Heart left ventricle (tissue), 16 donors: ENCODE results near the gene LRP1. TPM values are rescaled to one million over a fixed set of nuclear protein-coding genes. Genes with fewer than 3 reads are reported as not detected.

Source experiments
- ATAC-seq, 4 donors: fragments of 200-7000 bp; cut with Tn5 transposase; one replicate each; pipeline ENCODE4 v1.9.1; 2020 to 2022; ENCODE audit warnings: moderate library complexity in 4 of 4, mild to moderate bottlenecking in 3 of 4, moderate number of reproducible peaks in 1 of 4
- DNase-seq, 5 donors: peaks; one replicate each; pipeline ENCODE4 v3.0.0-alpha.2; 2020
- H3K27ac ChIP-seq, 12 donors: fragments of 200-600 bp; sonication (generic) in 4 of 12; one replicate each; pipeline versions ENCODE4 v1.5.0 to v1.8.0; 2016 to 2022; ENCODE audit warnings: mild to moderate bottlenecking in 2 of 12
- H3K27me3 ChIP-seq, 9 donors: fragments of 200-600 bp; sonication (generic) in 2 of 9; one replicate each; pipeline versions ENCODE4 v1.5.1 to v1.8.0; 2016 to 2022; ENCODE audit warnings: mild to moderate bottlenecking in 3 of 9
- H3K36me3 ChIP-seq, 9 donors: fragments of 200-600 bp; sonication (generic) in 2 of 9; one replicate each; pipeline versions ENCODE4 v1.5.0 to v1.8.0; 2018 to 2022; ENCODE audit warnings: mild to moderate bottlenecking in 2 of 9
- H3K4me1 ChIP-seq, 12 donors: fragments of 200-600 bp; sonication (generic) in 4 of 12; one replicate each; pipeline versions ENCODE4 v1.5.0 to v1.8.0; 2016 to 2022; ENCODE audit warnings: mild to moderate bottlenecking in 3 of 12
- H3K4me3 ChIP-seq, 12 donors: fragments of 200-600 bp; sonication (generic) in 4 of 12; one replicate each; pipeline versions ENCODE4 v1.5.0 to v1.8.0; 2017 to 2022; ENCODE audit warnings: mild to moderate bottlenecking in 9 of 12, moderate library complexity in 4 of 12
- H3K9me3 ChIP-seq, 12 donors: fragments of 200-600 bp; sonication (generic) in 4 of 12; one replicate each; pipeline versions ENCODE4 v1.5.0 to v1.8.0; 2016 to 2022; ENCODE audit warnings: mild to moderate bottlenecking in 1 of 12
- POLR2A ChIP-seq, 2 donors: fragments of 450-650 bp; IDR thresholded peaks; one replicate each; pipeline ENCODE4 v1.6.1; 2017; ENCODE audit warnings: antibody characterized with exemption in 2 of 2, mild to moderate bottlenecking in 2 of 2, moderate library complexity in 2 of 2
- WGBS, 4 donors: extraction: QIAGEN DNeasy Blood & Tissue Kit in 2 of 4; methylation state at CpG; one replicate each; pipeline versions ENCODE4 v1.1.5 to v1.1.7; 2013 to 2018; 5-methylcytosine and 5-hydroxymethylcytosine counted together
- intact Hi-C, 10 donors: fragments of 100-400 bp; cut with DNase I; formaldehyde crosslinking; loops; one replicate each; pipeline versions ENCODE4 v1.11.1 to v1.14.2; 2022
- polyA plus RNA-seq, 2 donors: library from polyadenylated mRNA; stranded (reverse); fragments of 200-250 nt; gene quantifications; one replicate each; pipeline ENCODE4 v1.2.3, GENCODE V29; 2013
- total RNA-seq, 9 donors: library from RNA; depleted of rRNA in 2 of 9; stranded (reverse); fragments of >200 nt in 2 of 9; fragmentation: NEBNext Ultra II Directional in 3 of 9; extraction: Animal tissue kit (Norgen Biotek cat#: 25700) in 3 of 9; gene quantifications; one replicate each; pipeline versions ENCODE4 v1.1.0 to v1.2.4, GENCODE V29; 2016 to 2023
- TF ChIP-seq, protein P1 (sequence below), 12 donors: fragments of 200-600 bp; sonication (generic) in 4 of 12; IDR thresholded peaks; one replicate each; pipeline versions ENCODE4 v1.5.0 to v1.8.0; 2018 to 2022; ENCODE audit warnings: antibody characterized with exemption in 12 of 12, mild to moderate bottlenecking in 5 of 12
- donor health status: ischemic (EF 13 %, LVEDD 7.1; RV severe dilation, severe dysfunction).
- donor health status: healthy with polysubstance abuse.
- donor health status: DM: no; HTN: yes; CAD: no.
- donor health status: DM: no; HTN: no; CAD: no.
- donor health status: ischemic (EF 25% LVEDD 6.9; RV normal size, moderate dysfunction).
- donor health status: ischemic (EF 25% LVEDD 5.7; RV mildly dilated, moderate dysfunction).
- donor health status: healthy.
- donor health status: DM: yes; HTN: yes; CAD: no.
- donor health status: ischemic (EF 35%, LVEDD 5.7; RV mildly dilated, moderate dysfunction).
- donor health status: nonischemic (EF 11% LVEDD 7.7; RV severe dilation, severe dysfunction).
- donor health status: DM: yes; HTN: yes; CAD: no.
- donor health status: PGD.
- donor health status: ischemic (EF 29% LVEDD 5.4; RV normal size, mild dysfunction).
- donor health status: nonischemic (EF 23%, LVEDD 6.1; RV moderate dilation, normal function).

The LRP1 gene
- total and polyA plus RNA-seq, 11 donors, result 23.0 to 316 (median 69.0) TPM

DNA sequence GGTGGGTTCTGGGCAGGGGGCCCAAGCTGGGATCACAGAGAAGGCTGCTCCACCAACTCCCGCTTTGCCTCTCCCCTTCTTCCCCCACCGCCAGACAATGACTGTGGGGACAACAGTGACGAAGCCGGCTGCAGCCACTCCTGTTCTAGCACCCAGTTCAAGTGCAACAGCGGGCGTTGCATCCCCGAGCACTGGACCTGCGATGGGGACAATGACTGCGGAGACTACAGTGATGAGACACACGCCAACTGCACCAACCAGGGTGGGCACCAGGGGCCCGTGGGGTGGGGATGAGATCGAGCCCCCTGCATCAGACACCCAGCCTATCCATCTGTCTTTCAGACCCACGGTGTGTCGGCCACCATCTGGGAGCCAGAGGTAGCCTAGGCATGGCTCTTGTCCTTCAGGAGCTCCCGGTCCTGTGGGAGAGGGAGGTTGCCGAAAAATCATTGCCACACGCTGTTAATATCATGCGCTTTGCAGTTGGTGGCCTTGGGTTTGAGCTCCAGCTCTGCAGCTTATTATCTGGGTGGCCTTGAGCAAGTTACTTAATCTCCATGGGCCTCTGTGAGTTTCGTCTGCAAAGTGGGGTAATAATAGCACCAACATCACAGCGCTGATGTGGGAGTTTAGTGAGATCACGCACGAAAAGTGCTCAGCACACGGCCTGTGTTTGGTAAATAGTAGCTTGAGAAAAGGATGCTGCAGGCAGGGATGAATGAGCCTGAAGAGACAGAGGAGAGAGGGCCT is 40.9 kb downstream of the LRP1 start:
- Histone ChIP-seq H3K36me3 (peaks cover 0 to 95% (median 80%) of the 10 kb centered on the region in 9 donors), H3K27ac (no peak overlapping the region), H3K4me3 (no peak overlapping the region), H3K9me3 (no peaks in the 10 kb centered on the region), H3K27me3 (no peaks in the 10 kb centered on the region), H3K4me1 (no peaks in the 10 kb centered on the region)
- ATAC-seq (no peak), DNase-seq (no peak)
- intact Hi-C loops, result no loop called here
- TF ChIP-seq, protein P1, sequence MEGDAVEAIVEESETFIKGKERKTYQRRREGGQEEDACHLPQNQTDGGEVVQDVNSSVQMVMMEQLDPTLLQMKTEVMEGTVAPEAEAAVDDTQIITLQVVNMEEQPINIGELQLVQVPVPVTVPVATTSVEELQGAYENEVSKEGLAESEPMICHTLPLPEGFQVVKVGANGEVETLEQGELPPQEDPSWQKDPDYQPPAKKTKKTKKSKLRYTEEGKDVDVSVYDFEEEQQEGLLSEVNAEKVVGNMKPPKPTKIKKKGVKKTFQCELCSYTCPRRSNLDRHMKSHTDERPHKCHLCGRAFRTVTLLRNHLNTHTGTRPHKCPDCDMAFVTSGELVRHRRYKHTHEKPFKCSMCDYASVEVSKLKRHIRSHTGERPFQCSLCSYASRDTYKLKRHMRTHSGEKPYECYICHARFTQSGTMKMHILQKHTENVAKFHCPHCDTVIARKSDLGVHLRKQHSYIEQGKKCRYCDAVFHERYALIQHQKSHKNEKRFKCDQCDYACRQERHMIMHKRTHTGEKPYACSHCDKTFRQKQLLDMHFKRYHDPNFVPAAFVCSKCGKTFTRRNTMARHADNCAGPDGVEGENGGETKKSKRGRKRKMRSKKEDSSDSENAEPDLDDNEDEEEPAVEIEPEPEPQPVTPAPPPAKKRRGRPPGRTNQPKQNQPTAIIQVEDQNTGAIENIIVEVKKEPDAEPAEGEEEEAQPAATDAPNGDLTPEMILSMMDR (IDR thresholded peaks at IDR 0.05), result no peak
- no peak for TF ChIP-seq POLR2A (IDR thresholded peaks at IDR 0.05)
- 91 to 92% (median 91%) methylated on average over 16 to 23 of the region's 23 CpGs for WGBS, 4 donors

DNA sequence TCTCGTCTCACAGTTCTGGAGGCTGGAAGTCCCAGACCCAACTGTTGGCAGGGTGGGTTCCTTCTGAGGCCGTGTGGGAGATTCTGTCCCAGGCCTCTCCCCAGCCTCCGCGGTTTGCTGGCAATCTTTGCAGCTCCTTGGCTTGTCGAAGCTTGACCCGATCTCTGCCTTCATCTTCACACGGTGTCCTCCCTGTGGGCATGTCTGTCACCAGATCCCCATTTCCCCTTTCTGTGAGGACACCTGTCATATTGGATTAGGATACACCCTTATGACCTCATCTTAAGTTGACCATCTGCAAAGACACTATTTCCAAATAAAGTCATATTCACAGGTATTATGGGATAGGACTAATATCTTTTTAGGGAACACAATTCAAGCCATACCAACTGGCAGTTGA is 41.7 kb downstream of the LRP1 start:
- DNase-seq (no peak), ATAC-seq (no peak)
- TF ChIP-seq, protein P1 (IDR thresholded peaks at IDR 0.05), result no peak
- TF ChIP-seq POLR2A (IDR thresholded peaks at IDR 0.05), result no peak
- H3K27me3 ChIP-seq, result no peaks in the 10 kb centered on the region
- intact Hi-C loops, result loop anchor here in 2 of 10 donors (5.0 to 10.0 kb wide), 2 partner anchors 103 to 105 kb away; no protein-coding TSS in a partner anchor
- no peak overlapping the region for H3K27ac ChIP-seq
- H3K36me3 ChIP-seq, result peaks cover 0 to 93% (median 77%) of the 10 kb centered on the region in 9 donors
- H3K4me1 ChIP-seq, result peaks cover 0 to 6% (median 0%) of the 10 kb centered on the region in 12 donors
- WGBS, 4 donors, result 66 to 76% (median 75%) methylated on average over 7 of the region's 7 CpGs
- H3K9me3 ChIP-seq, result no peaks in the 10 kb centered on the region
- no peak overlapping the region for H3K4me3 ChIP-seq

DNA sequence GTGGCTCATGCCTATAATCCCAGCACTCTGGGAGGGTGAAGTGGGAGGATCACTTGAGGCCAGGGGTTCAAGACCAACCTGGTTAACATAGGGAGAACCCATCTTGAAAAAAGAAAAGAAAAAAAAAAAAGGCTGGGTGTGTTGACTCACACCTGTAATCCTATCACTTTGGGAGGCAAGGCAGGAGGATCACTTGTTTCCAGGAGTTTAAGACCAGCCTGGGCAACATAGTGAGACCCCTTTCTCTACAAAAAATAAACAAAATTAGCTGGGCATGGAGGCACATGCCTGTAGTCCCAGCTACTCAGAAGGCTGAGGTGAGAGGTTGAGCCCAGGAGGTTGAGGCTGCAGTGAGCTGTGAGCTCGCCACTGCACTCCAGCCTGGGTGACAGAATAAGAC is 42.1 kb downstream of the LRP1 start:
- Histone ChIP-seq H3K27me3 (no peaks in the 10 kb centered on the region), H3K4me3 (no peak overlapping the region), H3K36me3 (peaks cover 0 to 93% (median 77%) of the 10 kb centered on the region in 9 donors), H3K4me1 (peaks cover 0 to 10% (median 1%) of the 10 kb centered on the region in 12 donors), H3K27ac (no peak overlapping the region), H3K9me3 (no peaks in the 10 kb centered on the region)
- TF ChIP-seq, protein P1 (IDR thresholded peaks at IDR 0.05), result no peak
- TF ChIP-seq POLR2A (IDR thresholded peaks at IDR 0.05), result no peak
- DNase-seq, result no peak
- 81 to 97% (median 93%) methylated on average over 1 of the region's 1 CpG for WGBS, 4 donors
- intact Hi-C loops, result loop anchor here in 2 of 10 donors (5.0 to 10.0 kb wide), 2 partner anchors 103 to 106 kb away; no protein-coding TSS in a partner anchor
- ATAC-seq, result no peak

DNA sequence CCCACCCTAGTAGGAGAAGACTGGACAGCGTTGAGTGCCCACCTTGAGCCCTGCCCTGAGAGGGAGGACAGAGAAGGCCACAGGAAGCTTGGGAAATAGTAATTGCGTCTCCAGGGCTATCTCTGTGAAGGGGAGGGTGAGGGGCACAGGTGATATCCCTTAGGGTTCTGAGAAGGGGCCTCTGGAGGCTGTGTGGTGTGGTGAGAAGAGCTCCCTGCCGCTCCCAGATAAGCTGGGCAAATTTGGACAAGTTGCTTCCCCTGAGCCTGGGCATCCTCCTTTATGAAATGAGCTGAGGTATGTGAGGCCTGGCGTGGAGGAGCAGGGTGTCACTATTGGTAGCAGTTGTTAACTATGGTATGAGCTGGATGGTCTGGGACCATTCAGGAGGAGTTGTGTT is 42.6 kb downstream of the LRP1 start:
- Histone ChIP-seq H3K27me3 (no peaks in the 10 kb centered on the region), H3K36me3 (peaks cover 0 to 93% (median 72%) of the 10 kb centered on the region in 9 donors), H3K4me3 (no peak overlapping the region), H3K27ac (peak overlapping the region in 1 of 12 donors; percentile 13), H3K9me3 (no peaks in the 10 kb centered on the region), H3K4me1 (peaks cover 0 to 15% (median 1%) of the 10 kb centered on the region in 12 donors)
- ATAC-seq, result no peak
- 83 to 90% (median 86%) methylated on average over 4 of the region's 4 CpGs for WGBS, 4 donors
- intact Hi-C loops, result loop anchor here in 2 of 10 donors (5.0 to 10.0 kb wide), 2 partner anchors 104 to 106 kb away; no protein-coding TSS in a partner anchor
- TF ChIP-seq, protein P1 (IDR thresholded peaks at IDR 0.05), result no peak
- no peak for TF ChIP-seq POLR2A (IDR thresholded peaks at IDR 0.05)
- no peak for DNase-seq
